Inflammatory macrophage treated with lipopolysaccharide for 1 hour (primary cell): ENCODE data around the gene DDB1.
A peak's percentile ranks its signal among the peaks of the same experiment; 100 is the strongest.

Experiments
- DNase-seq, 2 donors: peaks; one replicate each; pipeline ENCODE4 v3.0.0-alpha.2; 2020 to 2022

DDB1 gene

GRCh38 chr11:61354208-61354607 lies 21.3 kb upstream of the DDB1 start:
- DNase-seq, result no peak

DNA sequence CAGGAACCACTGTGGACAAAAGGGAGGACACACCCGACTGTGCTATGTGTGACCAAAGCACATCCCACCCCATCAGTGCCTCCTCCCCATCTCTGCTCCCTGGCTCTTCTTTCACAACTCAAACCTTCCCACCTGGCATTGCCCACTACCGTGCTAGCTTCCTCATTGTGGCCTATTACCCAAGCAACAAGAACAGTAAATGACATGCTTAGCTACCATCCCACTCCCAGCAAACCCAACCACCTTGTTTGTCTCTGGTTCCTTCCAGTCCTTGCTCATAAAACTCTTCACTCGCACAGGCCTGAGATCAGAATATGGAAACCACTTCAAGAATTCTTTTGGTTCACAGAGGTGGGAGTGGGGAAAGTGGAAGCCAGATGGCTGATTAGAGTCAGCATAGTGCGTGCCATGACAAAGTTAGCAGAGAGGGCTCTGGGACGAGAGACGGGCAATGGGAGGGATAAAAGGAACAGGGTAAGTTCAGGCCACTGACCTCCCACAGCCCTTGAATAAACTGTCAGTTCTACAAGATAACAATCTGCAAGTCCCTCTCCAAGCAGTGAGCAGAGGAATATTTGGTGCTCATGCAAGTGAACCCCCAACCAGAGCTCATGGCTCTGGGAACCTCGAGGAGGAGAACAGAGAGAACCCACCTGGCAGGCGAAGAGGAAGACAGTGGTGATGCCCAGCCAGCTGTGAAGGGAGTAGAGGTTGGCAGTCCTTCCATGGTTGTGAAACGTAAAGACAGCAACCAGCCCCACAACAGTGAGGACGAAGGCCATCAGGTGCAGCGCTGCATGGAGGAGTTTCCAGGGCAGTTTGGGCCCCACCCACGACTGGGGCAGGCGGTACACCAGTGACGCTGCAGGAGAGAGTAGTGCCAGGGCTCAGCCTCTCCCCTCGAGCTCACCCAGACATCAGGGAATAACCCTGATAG lies 20.5 kb upstream of the DDB1 start:
- no peak for DNase-seq

GRCh38 chr11:61352038-61352437 lies 19.1 kb upstream of the DDB1 start:
- DNase-seq, result no peak

DNA sequence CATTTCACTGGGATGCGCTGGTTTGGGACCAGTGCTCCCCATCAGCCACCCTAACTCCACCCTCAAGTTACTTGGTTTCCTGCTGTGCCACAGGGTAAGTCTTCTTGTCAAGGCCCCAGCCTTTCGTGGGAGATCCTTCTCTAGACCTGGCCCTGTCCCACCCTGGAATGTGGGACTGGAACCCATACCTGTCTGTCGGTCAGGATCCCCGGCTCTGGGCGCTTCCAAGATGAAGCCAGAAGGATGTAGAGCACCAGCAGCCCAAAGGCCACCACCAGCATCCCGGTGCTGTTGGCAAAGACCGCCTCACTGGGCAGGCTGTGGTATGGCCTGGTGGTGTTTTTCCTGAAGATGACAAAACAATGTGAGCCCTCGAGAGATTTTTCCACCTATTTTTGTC lies 17.9 kb upstream of the DDB1 start:
- DNase-seq, result no peak

DNA sequence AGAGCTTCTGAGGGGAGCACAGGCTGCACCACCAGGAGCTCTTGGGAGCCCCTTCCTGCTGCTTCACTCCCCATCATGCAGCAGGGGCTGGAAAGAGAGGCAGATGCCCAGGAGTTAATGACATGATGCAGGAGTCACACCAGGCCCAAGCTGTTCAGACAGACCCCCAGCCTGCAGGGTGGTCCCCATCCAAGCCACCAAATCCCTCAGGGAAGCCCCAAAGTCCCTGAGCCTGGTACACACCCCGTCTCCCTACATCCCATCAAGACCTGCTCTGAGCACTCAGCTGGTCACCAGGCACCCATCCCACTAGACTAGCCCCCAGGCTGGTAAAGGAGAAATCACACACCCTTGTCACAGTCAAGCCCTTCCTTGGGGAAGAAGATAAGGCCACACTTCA lies 17.4 kb upstream of the DDB1 start:
- DNase-seq, result no peak

DNA sequence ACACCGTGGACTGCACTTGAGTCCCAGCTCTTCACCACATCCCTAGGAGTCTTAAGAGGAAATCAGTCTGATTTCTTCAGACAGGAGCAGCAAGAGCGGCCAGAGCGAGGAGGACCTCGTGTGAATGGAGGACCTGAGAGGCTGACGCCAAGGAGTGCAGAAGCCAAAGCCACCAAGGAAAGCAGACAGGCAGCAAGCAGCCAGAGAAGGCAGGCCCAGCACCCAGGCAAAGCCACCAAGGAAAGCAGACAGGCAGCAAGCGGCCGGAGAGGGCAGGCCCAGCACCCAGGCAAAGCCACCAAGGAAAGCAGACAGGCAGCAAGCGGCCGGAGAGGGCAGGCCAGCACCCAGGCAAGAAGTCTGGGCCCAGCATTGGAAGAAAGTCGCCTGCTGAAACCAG lies 17.0 kb upstream of the DDB1 start:
- no peak for DNase-seq

DNA sequence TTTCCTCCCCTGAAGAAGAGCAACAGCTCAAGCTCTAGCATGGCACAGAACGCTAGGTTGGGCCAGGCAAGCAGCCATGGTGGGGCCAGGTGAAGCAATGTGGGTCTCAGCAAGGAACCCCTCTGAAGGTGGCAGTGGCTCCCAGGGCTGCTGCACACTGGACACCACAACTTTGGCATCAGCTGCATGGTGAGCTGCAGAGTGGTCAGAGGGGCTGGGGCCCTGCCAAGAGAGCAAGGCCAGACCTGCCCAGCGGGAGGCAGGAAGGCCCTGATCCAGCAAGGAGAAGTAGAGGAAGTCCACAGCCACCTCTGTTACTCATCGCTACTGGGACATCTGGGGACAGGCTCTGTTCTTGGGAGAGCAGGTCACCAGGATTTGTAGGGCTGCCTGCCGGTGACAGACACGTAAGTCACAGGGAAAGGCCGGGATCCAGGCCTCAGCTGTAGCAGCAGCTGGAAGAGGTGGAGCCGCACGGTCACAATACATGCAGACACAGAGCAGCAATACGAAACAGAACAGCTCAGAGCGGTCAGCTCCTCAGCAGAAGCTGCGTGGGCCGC lies 16.4 kb upstream of the DDB1 start:
- DNase-seq, result no peak

DNA sequence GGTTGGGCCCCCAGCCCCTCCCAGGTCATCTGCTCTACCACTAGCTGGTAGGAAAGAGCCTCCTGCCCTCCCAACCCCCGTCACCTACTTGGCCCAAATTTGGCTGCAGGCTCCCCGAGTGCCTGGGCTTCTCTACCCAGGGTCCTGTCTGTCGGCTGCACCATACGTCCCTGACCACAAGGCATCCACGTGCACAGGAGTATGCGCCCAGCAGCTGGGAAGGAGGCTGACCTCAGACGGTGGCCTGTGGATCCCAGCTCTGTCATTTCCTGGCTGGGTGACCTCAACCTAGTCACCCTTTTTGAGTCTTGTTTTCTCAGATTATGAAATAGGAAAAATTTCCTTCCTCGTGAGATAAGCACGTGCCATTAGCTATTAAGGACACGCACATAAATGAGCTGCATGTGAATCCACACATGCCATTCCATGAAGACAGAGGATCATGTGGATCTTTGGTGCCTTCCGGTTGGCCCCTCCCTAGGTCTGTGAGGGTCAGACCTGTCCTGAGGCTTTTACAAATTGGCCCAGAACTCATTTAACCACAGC lies 15.1 kb upstream of the DDB1 start:
- DNase-seq, result peak; percentile 88 to 92

- no peak for DNase-seq
These were observed 13.3 kb upstream of the DDB1 start for GRCh38 chr11:61345954-61346843.

DNA sequence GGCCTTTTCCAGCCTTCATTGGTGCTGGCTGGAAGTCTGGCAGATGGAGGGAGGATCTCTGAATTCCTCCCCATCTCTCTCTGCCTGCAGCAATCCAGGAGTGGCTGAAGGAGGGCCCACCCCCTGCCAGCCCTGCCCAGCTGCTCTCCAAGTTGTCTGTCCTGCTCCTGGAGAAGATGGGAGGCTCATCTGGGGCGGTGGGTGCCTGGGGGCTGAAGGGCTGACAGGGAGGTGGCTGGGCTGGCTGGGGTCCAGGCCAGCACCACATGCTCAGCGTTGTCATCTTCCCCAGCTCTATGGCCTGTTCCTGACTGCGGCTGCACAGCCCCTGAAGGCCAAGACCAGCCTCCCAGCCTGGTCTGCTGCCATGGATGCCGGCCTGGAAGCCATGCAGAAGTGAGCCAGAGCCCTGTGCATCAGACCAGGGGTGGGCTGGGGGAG lies 12.3 kb upstream of the DDB1 start:
- DNase-seq, result no peak

- no peak for DNase-seq
These were observed 11.2 kb upstream of the DDB1 start for GRCh38 chr11:61343792-61344745.

GRCh38 chr11:61342207-61342803 lies 9.4 kb upstream of the DDB1 start:
- no peak for DNase-seq

GRCh38 chr11:61341706-61342105 lies 8.8 kb upstream of the DDB1 start:
- no peak for DNase-seq

- peak in 1 of 2 donors; percentile 37 for DNase-seq
These were observed 8.1 kb upstream of the DDB1 start for GRCh38 chr11:61340979-61341378.

GRCh38 chr11:61339490-61339878 lies 6.6 kb upstream of the DDB1 start:
- DNase-seq, result no peak

DNA sequence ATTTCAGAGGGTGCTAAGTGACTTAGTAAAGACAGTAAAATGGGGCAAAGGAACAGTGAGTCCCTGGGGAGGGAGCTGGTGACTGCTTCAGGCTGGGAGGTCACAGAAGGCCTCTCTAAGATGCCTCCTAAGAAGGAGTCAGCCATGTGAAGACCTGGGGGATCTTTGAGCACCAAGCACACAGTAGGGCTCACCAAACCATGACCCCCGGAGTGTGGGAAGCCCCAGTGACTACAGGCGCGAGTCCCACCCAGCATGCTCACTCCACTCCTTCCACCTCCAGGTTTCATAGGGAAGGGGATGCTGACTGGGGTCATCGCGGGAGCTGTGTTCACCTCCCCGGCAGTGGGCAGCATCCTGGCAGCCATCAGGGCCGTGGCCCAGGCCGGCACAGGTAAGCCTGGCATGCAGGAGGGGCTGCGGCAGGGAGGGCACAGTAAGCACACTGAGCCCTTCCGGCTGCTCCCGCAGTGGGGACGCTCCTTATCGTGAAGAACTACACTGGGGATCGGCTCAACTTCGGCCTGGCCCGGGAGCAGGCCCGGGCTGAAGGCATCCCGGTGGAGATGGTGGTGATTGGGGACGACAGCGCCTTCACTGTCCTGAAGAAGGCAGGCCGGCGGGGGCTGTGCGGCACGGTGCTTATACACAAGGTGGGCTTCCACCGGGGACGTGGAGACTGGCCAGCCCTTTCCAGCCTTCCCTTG lies 6.0 kb upstream of the DDB1 start:
- no peak for DNase-seq

DNA sequence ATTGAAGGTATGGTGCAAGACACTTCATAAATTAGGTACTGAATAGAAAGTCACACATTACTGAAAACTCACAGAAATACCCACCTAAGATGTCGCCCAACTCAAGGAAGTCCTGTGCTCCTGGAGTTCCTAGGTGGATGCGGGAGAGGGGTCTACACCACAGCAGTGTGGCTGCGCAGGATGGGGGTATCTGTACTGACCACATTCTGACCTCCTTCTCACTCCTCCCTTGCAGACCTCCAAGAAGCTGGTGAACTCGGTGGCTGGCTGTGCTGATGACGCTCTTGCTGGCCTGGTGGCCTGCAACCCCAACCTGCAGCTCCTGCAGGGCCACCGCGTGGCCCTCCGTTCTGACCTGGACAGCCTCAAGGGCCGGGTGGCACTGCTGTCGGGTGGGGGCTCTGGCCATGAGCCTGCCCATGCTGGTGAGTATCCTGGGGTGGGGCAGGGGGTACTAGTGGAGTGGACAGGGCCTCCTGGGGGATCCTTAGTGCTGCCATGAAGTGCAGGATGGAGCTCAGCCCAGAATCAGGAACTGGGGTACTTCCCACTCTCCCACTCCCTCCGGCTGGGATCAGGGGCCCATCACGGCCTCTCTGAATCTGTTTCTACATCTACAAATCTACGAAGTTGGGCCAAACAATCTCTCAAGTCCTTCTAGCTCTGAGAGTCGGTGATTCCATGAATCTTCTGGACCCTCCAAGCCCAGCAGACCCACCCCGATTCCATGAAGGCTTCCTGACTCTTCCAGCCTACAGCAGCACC lies 5.0 kb upstream of the DDB1 start:
- DNase-seq, result peak; percentile 33 to 53

- DNase-seq, result peak; percentile 44 to 80
These were observed 3.4 kb upstream of the DDB1 start for GRCh38 chr11:61336171-61336935.

- no peak for DNase-seq
These were observed 2.4 kb upstream of the DDB1 start for GRCh38 chr11:61335355-61335710.
